Smooth muscle cell of the brain vasculature (primary cell): Measurements from ENCODE around the gene APOOL.
A peak's percentile ranks its signal among the peaks of the same experiment; 100 is the strongest.
"Not testable (repeated sequence)": the region's sequence is repeated elsewhere in the genome, so short reads cannot be mapped to it uniquely, and the experiment has no call there.

ENCODE experiments used
- DNase-seq: peaks from one replicate; pipeline ENCODE4 v3.0.0-alpha.2; 2012; ENCODE audit warnings: low read depth, low spot score

APOOL gene

GRCh38 chrX:85003655-85004244 is at the start of gene APOOL:
Gene APOOL (plus strand): TSS chrX:85003877. CDS start chrX:85003913, 36 bp downstream.
- DNase-seq: peak; percentile 58

- DNase-seq: no peak
Observed at GRCh38 chrX:84956304-84956703, 47.4 kb upstream of the APOOL start.

- no peak for DNase-seq
Observed at GRCh38 chrX:84974803-84975202, 28.9 kb upstream of the APOOL start.

GRCh38 chrX:84991739-84992138 is 11.9 kb upstream of the APOOL start:
- not testable (repeated sequence) for DNase-seq

GRCh38 chrX:84993150-84993549 is 10.5 kb upstream of the APOOL start:
- DNase-seq: no peak

GRCh38 chrX:85001344-85001743 is 2.3 kb upstream of the APOOL start:
- no peak for DNase-seq

GRCh38 chrX:85004255-85004654 is 578 bp downstream of the APOOL start:
- no peak for DNase-seq

- DNase-seq: no peak
Observed at GRCh38 chrX:85012098-85012497, 8.4 kb downstream of the APOOL start.

GRCh38 chrX:85015351-85015750 is 11.7 kb downstream of the APOOL start:
- not testable (repeated sequence) for DNase-seq

- no peak for DNase-seq
Observed at GRCh38 chrX:85017721-85018120, 14.0 kb downstream of the APOOL start.

- DNase-seq: no peak
Observed at GRCh38 chrX:85018471-85018870, 14.8 kb downstream of the APOOL start.

- no peak for DNase-seq
Observed at GRCh38 chrX:85020216-85020615, 16.5 kb downstream of the APOOL start.

GRCh38 chrX:85024044-85024443 is 20.4 kb downstream of the APOOL start:
- no peak for DNase-seq

GRCh38 chrX:85024562-85024961 is 20.9 kb downstream of the APOOL start:
- DNase-seq: no peak

- DNase-seq: no peak
Observed at GRCh38 chrX:85026170-85026569, 22.5 kb downstream of the APOOL start.

- DNase-seq: no peak
Observed at GRCh38 chrX:85029043-85029442, 25.4 kb downstream of the APOOL start.

GRCh38 chrX:85031505-85031904 is 27.8 kb downstream of the APOOL start:
- no peak for DNase-seq

- DNase-seq: no peak
Observed at GRCh38 chrX:85037114-85037513, 33.4 kb downstream of the APOOL start.

GRCh38 chrX:85051627-85052026 is 48.0 kb downstream of the APOOL start:
- no peak for DNase-seq

- no peak for DNase-seq
Observed at GRCh38 chrX:85052205-85052604, 48.5 kb downstream of the APOOL start.

GRCh38 chrX:85052636-85053343 is 49.1 kb downstream of the APOOL start:
- peak; percentile 7 for DNase-seq

- no peak for DNase-seq
Observed at GRCh38 chrX:85065512-85066198, 62.0 kb downstream of the APOOL start.

- DNase-seq: not testable (repeated sequence)
Observed at GRCh38 chrX:85077247-85077646, 73.6 kb downstream of the APOOL start.
